ENCODE results near the gene SH3RF2.

GRCh38 chr5:145889611-145890010 lies 46.8 kb upstream of the SH3RF2 start:
- TF ChIP-seq CTCF (IDR thresholded peaks at IDR 0.05) (no peak), EZH2phosphoT487 (IDR thresholded peaks at IDR 0.05) (no peak), EZH2 (IDR thresholded peaks at IDR 0.05) (no peak)

Data from neural progenitor cell (in vitro differentiated cells).